ENCODE measurements around the gene MED22.
"Not testable (repeated sequence)": the region's sequence is repeated elsewhere in the genome, so short reads cannot be mapped to it uniquely, and the experiment has no call there.

The MED22 gene

DNA sequence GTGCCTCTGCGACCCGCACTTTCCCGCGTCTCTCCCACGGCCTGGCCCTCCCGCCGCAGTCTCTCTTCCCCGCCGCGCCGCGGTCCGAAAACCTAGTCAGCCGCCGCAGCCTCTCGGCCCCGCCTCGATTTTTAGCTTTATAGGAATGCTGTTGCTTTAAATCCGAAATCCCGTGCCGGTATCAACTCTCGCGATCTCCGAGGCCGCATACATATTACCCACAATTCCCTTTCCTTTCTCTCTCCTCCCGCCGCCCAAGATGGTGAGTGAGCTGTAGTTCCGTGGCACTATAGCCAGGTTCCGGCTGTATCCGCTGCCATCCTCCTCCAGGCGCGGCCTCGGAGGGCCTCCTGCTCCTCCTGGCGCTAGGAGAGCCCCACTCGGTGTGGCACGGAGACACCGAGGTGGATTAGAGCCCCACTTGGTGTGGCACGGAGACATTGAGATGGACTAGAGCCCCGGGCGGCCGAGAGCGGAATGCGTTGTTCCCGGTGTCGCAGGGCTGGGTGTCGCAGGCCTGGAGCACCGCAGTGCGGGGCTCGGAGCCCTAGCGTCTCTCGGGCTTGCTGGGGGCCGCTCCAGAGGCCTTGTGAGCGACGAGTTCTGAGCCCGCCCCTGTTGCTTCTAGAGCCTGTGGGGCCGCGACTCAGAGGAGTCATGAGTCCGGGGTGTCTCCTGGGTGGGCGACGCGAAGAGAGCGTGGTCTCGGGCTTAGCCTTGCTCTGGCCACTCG lies at the start of gene MED22, which contains the start of gene RPL7A:
TSS of gene MED22 (minus strand) at position 147 of the 733 bp plus-strand sequence. CDS start 1,469 bp downstream, outside the sequence.
TSS of gene RPL7A (plus strand) at position 234 of the 733 bp plus-strand sequence. CDS start at position 260, 26 bp downstream.
- H3K4me3 ChIP-seq (ENCODE audit: low read depth in 1 of 2, low read length in 1 of 2) = peak within 1 kb of the TSS; percentile 64 to 92
- H3K27me3 ChIP-seq = no peaks in the 10 kb centered on the region
- H3K36me3 ChIP-seq = peaks cover 75% of the 10 kb centered on the region
- no peaks in the 10 kb centered on the region for H3K9me3 ChIP-seq
- H3K4me1 ChIP-seq (ENCODE audit: control insufficient read depth in 1 of 2, insufficient read depth in 1 of 2, low read depth in 1 of 2, low read length in 1 of 2) = peaks cover 32 to 41% of the 10 kb centered on the region in 2 experiments
- H3K27ac ChIP-seq = peak within 1 kb of the TSS; percentile 81
- TF ChIP-seq CTCF (IDR thresholded peaks at IDR 0.05) = peak; percentile 30

DNA sequence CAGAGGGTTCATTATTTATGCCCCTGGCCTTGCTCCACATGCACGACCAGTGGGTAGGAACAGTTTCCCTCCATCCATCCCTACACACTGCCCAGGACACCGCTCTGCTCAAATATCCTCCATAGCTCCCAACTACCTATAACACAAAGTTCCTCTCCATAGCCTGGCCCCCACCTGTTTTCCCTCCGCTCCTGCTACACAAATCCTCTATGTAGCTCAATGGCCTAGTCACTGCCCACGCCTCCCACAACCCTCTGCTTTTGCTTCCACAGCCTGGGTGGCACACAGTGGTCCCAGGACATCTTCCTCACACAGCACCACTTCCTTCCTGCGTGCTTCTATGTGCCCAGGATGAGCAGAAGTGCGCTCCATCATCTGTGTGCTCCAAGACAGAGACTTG lies 49.4 kb upstream of the MED22 start:
- no peaks in the 10 kb centered on the region for H3K36me3 ChIP-seq
- no peak overlapping the region for H3K4me3 ChIP-seq (ENCODE audit: low read depth in 1 of 2, low read length in 1 of 2)
- no peak overlapping the region for H3K27ac ChIP-seq
- peaks cover 31% of the 10 kb centered on the region for H3K27me3 ChIP-seq
- no peaks in the 10 kb centered on the region for H3K9me3 ChIP-seq
- TF ChIP-seq CTCF (IDR thresholded peaks at IDR 0.05) = no peak
- no peaks in the 10 kb centered on the region for H3K4me1 ChIP-seq (ENCODE audit: control insufficient read depth in 1 of 2, insufficient read depth in 1 of 2, low read depth in 1 of 2, low read length in 1 of 2)

- Histone ChIP-seq H3K9me3 (no peaks in the 10 kb centered on the region), H3K4me1 (ENCODE audit: control insufficient read depth in 1 of 2, insufficient read depth in 1 of 2, low read depth in 1 of 2, low read length in 1 of 2) (no peaks in the 10 kb centered on the region), H3K27ac (no peak overlapping the region), H3K27me3 (peaks cover 31% of the 10 kb centered on the region), H3K4me3 (ENCODE audit: low read depth in 1 of 2, low read length in 1 of 2) (no peak overlapping the region), H3K36me3 (no peaks in the 10 kb centered on the region)
- TF ChIP-seq CTCF (IDR thresholded peaks at IDR 0.05) = no peak
Observed at GRCh38 chr9:133396952-133397351, 49.0 kb upstream of the MED22 start.

DNA sequence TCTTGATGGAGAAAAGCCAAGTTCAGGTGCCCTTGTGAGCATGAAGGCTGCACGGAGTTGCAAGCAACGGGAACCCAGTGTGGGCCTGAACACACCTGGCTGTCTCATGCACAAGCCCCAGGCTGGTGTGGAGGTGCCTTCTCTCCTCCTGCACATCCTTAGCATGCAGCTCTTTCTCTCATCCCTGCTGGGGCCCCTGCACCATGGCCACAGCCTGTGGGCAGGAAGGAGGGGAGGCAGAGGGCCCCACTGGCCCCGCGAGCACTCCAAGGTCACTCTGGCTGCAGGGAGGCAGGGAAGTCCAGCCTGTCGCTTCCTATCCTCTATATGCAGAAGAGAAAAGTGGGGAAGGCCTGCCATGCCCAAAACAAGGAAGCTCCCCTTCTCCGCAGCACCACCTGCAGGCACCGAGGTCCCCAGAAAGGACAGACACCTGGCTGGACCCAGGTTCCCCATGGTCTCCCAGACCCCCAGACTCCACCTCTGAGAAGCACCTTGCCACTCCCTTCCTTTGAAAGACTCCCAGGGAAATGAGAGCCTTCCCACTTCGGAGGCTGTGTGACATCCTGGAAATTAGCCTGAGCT lies 46.8 kb upstream of the MED22 start:
- Histone ChIP-seq H3K36me3 (no peaks in the 10 kb centered on the region), H3K27me3 (peaks cover 31% of the 10 kb centered on the region), H3K4me3 (ENCODE audit: low read depth in 1 of 2, low read length in 1 of 2) (no peak overlapping the region), H3K4me1 (ENCODE audit: control insufficient read depth in 1 of 2, insufficient read depth in 1 of 2, low read depth in 1 of 2, low read length in 1 of 2) (no peaks in the 10 kb centered on the region), H3K27ac (no peak overlapping the region), H3K9me3 (no peaks in the 10 kb centered on the region)
- no peak for TF ChIP-seq CTCF (IDR thresholded peaks at IDR 0.05)

DNA sequence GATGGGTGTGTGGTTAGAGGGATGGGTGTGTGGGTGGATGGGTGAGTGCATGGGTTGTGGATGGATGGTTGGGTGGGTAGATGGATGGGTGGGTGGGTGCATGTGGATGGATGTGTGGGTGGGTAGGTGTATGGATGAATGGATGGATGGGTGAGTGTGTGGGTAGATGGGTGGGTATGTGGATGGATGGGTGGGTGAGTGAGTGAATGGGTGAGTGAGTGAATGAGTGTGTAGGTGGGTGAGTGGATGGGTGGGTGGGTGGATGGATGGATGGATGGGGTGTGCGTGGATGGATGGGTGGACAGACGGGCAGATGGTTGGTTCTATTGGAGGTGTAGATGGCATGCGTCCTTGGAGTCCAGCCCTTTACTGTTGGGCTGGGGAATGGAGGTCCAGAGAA lies 45.5 kb upstream of the MED22 start:
- no peaks in the 10 kb centered on the region for H3K9me3 ChIP-seq
- no peak overlapping the region for H3K27ac ChIP-seq
- H3K4me1 ChIP-seq (ENCODE audit: control insufficient read depth in 1 of 2, insufficient read depth in 1 of 2, low read depth in 1 of 2, low read length in 1 of 2) = no peaks in the 10 kb centered on the region
- H3K27me3 ChIP-seq = peaks cover 31% of the 10 kb centered on the region
- H3K36me3 ChIP-seq = no peaks in the 10 kb centered on the region
- TF ChIP-seq CTCF (IDR thresholded peaks at IDR 0.05) = no peak
- no peak overlapping the region for H3K4me3 ChIP-seq (ENCODE audit: low read depth in 1 of 2, low read length in 1 of 2)

- H3K27ac ChIP-seq; H3K4me1 ChIP-seq (ENCODE audit: control insufficient read depth in 1 of 2, insufficient read depth in 1 of 2, low read depth in 1 of 2, low read length in 1 of 2); H3K36me3 ChIP-seq; H3K9me3 ChIP-seq; H3K4me3 ChIP-seq (ENCODE audit: low read depth in 1 of 2, low read length in 1 of 2): not testable (repeated sequence)
- H3K27me3 ChIP-seq = peaks cover 23% of the 10 kb centered on the region
Observed at GRCh38 chr9:133392308-133392707, 44.4 kb upstream of the MED22 start.

GRCh38 chr9:133391449-133391848 lies 43.5 kb upstream of the MED22 start:
- H3K27me3 ChIP-seq = peaks cover 15% of the 10 kb centered on the region
- H3K36me3 ChIP-seq; H3K27ac ChIP-seq; H3K4me1 ChIP-seq (ENCODE audit: control insufficient read depth in 1 of 2, insufficient read depth in 1 of 2, low read depth in 1 of 2, low read length in 1 of 2); H3K9me3 ChIP-seq; H3K4me3 ChIP-seq (ENCODE audit: low read depth in 1 of 2, low read length in 1 of 2): not testable (repeated sequence)
